ENCODE measurements around the gene ARHGEF17. TPM values are rescaled to one million over a fixed set of nuclear protein-coding genes. Genes with fewer than 3 reads are reported as not detected.

ARHGEF17 gene
- total RNA-seq, 1 experiment from 2014 or later, result 17.5 TPM

DNA sequence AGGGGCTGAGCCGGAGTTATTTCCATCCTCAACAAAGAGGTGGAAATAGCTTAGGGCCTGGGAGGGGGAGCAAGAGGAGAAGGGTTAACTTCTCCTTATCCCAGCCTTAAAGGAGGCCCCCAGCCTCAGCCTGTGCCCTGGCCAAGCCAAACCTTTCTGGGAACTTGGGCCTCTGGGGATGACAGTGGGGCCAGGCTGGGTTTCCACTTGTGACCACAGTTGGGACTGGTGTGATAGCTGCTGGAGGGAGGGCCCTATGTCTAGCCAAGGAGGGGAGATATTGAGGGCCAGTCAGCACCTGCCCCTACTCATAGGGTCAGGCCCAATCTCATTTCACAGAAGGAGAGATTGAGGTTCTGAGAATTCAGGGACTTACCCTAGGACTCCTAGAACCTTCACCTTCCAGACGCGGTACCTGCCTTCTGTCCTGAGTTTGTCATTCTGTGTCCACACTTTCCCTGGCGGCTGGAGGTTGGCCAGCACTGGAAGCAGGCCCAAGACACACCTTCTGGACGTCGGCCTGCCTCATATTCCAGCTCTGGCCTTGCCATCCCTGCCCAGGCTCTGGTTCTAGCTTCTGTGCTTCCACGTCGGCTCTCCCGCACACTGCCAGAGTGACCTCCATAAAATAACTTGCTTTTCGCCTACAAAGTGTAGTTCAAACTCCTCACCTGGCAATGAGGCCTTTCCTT, 71.3 kb downstream of the ARHGEF17 start:
- DNase-seq (ENCODE audit: low read depth), result no peak

DNA sequence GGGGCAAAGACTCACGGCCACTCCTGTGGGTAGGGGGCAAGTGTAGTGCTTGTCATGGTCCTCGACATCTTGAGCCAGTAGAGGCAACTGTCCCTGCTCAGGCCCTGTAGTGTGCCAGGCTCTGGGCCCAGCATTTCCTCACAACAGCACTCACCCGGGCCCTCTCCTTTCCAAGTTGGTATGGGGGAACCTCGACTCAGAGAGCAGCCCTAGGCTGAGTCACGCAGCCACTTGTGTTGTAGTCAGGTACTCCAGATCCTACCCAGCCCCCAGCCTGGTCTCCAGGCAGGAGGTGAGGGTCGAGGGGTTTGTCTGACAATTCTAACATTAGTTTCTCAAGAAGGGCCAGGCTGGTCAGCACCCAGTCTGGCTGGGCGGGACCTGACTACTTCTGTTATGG, 72.3 kb downstream of the ARHGEF17 start:
- DNase-seq (ENCODE audit: low read depth), result no peak

DNA sequence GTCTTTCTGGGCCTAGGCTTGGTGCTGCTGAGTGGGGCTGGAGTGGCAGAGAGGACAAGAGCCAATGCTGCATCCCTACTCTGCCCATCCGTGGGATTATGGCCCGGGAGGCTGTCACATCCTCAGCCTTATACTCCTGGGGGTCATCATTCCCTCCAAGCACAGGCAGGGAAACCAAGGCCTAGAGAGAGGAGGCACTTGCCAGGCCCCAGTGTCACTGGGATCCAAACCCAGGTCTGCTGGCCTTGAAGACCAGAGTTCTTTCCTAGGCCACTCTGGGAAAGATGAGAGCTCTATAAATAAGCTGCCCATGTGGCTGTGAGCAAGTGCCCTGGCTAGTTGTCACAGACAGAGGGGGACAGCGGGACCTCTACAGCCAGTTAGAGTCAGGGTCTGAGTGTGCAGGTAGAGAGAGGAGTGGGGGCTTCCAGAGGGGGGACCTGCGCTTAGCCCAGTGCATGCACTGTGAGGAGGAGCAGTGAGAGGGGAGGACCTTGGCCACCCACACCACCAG, 72.9 kb downstream of the ARHGEF17 start:
- DNase-seq (ENCODE audit: low read depth), result no peak

DNA sequence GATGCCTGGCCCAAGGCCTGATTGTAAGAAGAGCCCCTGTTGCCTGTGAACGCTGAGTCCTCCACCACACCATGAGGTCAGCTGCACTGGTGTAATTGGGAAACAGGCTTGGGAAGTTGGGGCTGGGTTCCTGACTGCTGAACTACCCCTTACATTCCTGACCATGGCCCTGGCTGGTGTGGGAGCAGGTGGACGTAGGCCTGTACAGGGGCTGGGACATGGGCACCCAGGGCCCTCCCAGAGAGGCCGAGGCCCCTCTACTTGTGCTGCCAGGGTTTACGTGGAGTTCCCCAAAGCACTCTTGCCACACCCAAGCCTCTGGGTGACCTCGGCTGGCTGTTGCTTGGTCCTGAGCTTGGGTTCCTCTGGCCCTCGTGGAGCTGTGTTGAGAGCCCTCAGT, 73.5 kb downstream of the ARHGEF17 start:
- no peak for DNase-seq (ENCODE audit: low read depth)

DNA sequence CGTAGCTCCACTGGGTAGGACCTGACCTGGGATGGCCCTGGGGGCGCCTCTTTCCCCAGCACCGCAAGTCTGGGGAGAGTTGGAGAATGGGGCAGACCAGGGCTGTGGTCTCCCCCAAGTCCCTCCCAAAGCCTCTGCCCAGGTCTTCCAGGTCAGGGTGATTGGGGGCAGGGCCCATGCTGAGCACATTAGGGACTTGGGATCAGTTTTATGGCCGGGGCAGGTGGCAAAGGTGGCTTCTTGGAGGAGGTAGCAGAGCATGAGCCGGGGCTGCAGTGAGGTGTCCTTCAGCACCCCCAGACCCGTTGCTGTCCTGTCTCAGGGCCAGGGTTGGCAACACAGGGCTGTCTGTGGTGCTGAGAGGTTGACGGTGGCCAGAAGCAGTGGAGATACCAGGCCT, 74.1 kb downstream of the ARHGEF17 start:
- no peak for DNase-seq (ENCODE audit: low read depth)

DNA sequence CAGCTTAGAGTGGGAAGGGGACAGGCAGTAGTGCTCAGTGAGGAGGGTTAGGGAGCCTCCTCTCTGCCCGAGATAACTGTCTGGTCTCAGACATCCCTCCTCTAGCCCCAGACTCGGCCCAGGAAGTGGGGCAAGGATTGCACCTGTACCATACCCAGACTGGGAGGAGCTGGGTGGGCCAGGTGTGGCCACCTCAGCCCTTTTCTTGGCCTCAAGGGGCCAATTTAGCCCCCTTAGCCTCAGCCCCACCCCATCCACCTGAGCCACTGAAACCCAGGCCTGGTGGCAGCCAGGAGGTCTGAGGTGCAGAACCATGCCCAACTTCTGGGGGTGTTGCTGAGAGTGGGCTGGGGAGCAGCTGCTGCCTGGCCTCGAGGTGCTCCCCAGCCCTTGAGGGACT, 74.7 kb downstream of the ARHGEF17 start:
- no peak for DNase-seq (ENCODE audit: low read depth)

DNA sequence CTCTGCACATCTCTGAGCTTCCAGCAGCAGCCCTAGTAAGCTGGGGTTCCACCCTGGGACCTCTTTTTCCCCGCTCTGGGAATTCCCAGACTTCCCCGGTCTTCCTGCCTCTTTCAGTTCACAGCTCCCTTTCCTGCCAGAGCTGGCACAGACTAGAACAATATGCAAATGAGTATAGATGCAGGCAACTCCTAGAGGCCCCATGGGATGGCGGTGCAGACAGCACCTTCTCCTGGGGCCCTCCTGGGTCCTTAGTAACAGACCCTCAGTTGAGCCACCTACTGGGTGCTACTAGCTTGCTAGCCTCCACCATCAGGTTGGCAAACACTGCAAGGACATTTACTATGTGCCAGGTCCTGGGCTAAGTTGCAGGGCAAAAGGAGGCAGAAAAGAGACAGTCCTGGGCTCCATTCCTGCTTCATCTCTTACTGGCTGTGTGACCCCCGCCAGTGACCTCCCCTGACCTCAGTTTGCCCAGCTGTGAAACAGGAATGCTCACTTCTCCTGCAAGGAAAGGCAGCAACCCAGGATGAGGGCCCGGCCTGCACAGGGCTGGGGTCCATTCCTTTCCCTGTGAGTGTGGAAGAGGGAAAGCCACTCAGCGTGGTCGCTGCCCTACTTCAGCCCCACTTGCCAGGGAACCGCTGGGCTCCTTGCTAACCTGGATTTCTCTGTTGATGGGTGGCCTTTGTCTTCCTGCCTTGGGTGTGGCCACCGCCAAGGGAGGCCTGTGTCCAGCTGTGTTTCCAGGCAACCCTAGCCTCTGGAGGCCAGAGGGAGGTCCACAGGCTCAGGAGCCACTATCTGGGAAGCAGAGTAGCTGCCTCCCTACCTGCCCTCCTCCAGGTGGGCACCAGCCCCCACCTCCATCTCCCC, 75.4 kb downstream of the ARHGEF17 start:
- no peak for DNase-seq (ENCODE audit: low read depth)

DNA sequence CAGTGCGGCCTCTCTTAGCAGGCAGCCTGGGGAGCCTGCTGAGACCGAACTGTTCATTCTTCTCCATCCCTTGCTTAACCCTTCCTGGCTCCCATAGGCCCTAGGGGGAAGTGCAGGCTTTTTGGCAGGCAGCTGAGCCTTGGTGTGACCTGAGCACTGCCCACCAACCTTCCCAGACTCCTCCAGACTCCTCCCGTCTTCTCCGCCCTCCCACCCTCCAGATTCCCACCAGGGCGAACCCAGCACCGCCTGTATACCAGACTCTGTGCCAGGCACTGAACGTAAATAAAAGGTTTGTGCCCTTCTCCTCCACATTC, 76.0 kb downstream of the ARHGEF17 start:
- no peak for DNase-seq (ENCODE audit: low read depth)

DNA sequence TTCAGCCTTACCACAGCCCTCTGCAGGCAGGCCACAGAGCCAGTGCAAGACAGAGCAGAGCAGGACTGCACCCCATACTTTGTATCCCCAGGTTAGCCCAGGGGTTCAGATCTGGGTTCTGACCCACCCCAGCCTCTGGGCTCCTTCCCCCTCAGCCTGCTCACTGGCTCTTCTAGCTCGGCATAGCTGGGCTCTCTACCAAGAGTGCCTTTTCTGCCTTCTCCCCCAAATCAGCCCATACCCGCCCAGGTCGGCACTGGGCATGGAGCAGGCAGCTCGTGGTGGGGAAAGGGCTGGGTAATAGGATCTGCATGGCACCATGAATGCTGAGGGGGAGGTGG, 76.4 kb downstream of the ARHGEF17 start:
- no peak for DNase-seq (ENCODE audit: low read depth)

DNA sequence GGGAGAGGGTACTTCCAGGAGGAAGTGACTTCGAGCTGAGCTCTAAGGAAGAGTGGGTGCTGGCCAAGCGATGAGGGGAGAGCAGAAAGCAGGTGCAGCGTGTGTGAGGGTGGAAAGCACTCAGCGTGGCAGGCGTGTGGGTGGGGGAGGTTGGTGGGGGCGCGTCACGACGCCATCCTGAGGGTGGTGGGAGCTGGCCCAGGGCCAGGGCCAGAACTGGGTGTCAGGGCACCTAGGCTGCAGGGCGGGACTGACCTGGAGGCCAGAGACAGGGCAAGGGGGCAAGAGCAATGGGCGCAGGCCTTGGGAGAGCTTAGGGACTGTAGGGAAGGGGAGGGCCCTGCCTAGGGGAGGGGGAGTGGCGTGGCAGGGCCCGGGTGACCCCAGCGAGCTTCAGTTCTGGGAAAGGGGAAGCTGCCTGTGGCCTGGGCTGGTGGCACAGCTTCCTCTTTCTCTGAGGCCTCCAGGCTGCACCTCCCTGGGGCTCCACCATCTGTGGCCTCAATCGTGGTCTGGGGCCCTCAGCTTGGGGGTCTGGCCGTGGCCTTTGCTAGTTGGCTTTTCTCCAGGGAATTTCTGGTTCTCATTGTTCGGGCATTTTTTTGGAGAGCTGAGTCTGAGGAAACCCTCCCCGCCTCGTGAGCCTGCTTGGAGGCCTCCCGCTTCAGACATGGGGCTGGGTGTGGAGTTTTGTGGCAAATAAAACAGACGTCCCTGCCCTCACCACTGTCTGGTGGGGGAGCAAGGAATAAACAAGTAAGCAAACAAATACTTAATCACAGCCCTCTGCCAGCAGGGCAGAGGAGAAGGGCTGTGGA, 77.0 kb downstream of the ARHGEF17 start:
- no peak for DNase-seq (ENCODE audit: low read depth)

DNA sequence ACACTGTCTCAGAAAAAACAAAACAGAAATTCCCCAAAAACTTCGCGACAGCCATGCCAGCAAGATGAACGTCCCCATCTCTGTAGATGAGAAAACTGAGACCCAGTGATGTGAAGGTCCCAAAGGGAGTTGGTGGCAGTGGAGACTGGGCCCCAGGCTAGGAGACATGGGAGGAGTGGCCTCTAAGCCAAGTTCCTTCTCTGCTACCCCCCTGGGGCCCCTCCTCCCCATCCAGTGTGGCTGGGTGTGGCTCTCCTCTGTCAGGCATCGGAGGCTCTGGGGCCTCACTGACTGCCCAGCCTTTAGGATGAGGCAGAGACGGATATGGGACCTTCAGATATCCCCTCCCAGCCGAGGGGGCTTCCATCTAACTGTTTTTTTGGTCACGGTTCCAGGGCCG, 77.9 kb downstream of the ARHGEF17 start:
- DNase-seq (ENCODE audit: low read depth), result no peak

DNA sequence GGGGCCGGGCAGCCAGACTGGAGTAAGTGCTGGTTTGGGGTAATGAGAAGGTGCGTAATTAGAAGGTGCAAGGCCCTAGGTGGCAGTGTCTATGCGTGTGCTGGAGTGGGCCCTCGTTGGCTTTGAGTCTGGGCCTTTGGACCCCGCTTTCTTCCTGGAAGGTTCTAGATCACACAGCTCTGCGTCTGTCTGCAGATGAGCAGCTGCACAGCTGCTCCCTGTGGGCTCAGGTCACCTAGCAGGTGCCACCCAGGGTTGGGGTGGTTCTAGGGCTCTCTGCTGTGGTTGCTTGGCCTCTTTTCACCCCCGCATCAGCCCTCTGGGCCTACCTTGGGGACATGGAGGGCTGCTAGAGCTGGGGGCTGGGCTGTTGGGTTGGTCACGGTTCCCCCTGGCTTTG, 78.5 kb downstream of the ARHGEF17 start:
- no peak for DNase-seq (ENCODE audit: low read depth)

DNA sequence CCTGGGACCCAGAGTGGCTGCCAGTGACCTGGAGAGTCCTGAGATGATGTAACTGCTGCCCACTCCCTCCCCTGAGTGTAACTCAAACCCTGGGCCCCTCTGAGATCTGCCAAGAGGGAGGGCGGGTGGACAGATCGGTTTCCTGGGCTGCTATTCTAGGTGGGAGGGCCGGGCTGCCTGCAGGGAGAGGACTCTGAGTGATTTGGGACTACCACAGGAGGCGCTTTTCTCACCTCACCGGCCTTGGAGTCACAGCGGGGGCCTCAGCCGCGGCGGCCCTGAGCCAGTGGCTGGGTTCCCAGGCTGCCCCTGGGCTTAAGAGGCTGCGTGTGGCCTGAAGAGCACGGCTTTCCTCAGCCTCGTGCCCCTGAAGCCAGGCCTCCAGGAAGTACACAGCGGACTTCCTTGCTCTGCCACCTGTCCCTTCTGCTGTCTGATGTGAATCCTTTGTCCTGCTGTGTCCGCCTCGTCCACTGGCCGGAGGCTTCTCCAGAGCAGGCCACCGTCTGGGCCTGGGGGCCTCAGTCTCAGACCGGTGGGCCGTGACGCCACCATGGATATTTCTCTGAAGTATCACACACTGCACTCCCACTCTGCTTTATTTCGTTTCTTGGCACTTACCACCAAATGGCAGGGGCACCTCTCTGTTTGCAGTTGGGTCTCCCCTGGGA, 79.7 kb downstream of the ARHGEF17 start:
- DNase-seq (ENCODE audit: low read depth), result no peak

DNA sequence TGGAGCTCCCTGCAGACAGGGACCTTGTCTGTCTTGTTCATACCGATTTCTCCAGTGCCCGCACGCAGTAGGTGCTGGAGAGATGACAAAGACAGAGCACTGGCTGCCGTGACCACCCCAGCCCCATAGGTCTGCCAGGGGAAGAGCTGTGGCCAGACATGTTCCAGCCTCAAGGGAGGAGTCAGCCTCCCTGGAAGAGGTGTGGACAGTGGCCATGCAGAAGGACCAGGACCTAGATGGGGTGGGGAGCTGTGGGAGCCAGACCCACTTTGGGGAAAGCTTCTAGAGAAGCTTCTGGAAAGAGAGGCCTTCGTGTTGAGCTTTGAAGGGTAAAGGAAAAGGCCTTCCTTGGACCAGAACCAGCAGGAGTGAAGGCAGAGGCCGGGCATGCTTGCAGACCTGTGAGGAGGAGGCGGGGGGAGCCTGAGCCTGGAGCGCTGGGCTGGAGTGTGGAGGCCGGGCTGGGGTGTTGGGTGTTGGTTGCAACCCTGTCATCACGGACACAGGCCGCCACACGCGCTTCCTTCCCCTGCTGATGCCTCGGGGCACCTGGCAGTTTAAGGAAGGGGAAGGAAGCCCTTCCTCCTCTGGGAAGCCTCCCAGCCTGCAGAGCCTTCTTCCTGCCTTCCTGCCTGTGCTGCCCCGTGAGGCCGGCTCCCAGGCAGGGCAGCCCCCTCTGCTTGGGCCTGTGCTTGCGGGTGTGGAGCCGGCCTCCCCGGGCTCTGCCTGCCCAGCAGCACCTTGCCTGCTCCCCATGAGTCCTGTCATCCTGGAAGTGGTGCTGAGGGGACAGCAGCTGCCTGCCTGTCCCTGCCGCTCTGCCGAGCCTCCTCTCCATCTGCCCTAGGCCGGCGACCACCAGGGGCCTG, 80.4 kb downstream of the ARHGEF17 start:
- peak; percentile 67 for DNase-seq (ENCODE audit: low read depth)

DNA sequence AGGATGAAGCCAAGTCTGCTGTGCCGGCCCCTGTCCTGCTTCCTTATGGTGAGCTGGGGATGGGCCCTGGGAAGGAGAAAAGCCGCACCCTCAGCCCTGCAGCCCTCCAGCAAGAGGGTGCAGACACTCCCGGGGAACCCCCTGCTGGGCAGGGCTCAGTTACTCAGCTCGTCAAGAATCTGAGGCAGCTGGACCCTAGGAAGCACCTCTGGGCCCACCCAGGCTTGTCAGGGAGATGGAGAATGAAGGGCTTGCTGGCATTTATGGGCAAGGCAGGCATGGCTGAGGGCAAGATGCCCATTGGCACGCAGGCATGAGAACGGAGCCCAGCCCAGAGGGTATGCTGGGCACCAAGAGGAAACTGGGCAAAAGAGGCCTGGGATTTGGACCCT, 81.1 kb downstream of the ARHGEF17 start:
- no peak for DNase-seq (ENCODE audit: low read depth)

DNA sequence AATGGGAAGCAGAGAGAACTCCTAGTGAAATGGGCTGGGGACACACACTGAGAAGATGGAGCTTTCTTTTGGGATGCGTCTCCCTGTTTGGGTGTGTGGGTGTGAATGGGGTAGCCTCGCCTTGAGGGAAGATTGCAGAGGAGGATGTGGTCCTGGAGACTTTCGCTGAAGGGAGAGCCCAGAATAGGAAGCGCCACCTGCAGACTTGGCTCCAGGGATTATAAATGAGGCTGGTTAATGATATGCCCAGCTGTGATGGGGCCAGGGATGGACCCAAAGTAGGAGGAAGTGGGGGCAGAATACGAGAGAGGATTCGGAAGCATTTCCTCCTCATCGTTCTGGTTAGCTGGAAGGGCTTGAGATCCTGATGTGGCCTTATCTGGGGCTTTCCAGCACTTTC, 81.8 kb downstream of the ARHGEF17 start:
- DNase-seq (ENCODE audit: low read depth), result no peak

DNA sequence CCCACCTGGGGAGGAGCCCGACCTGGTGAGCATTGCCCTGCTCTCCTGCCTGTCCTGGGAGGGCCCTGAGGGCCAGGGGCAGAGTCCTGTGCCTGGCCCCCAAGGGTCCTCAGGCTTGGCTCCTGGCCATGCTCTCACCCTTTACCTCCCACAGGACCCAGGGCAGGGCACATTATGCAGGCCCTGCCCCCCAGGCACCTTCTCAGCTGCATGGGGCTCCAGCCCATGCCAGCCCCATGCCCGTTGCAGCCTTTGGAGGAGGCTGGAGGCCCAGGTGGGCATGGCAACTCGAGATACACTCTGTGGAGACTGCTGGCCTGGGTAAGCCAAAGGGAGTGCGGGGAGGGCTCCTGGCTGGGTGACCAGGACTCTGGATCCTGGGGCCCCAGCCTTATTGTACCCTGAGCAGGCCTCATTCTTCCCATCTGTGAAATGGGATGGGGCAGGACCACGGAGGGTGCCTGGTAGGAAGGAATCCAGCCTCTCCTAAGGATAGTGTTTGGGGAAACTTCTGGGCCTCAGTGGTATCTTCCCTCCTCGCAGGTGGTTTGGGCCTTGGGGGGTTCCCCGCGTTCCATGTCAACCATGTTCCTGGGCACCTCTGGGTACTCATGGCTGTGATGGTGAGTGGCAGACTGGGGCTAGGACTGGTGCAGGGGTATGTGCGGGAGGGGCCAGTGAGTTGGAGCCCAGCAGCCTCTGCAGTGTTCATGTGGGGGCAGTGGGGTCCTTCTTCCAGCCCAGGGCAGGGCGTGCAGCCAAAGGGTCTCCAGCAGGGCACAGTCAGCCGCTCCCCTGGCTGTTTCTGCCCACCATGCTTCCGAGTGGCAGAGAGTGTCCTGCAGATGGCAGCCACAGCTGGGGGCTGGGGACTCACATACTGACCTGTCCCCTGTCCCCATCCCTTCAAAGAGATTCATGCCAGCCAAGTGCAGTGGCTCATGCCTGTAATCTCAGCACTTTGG, 82.8 kb downstream of the ARHGEF17 start:
- DNase-seq (ENCODE audit: low read depth), result no peak

DNA sequence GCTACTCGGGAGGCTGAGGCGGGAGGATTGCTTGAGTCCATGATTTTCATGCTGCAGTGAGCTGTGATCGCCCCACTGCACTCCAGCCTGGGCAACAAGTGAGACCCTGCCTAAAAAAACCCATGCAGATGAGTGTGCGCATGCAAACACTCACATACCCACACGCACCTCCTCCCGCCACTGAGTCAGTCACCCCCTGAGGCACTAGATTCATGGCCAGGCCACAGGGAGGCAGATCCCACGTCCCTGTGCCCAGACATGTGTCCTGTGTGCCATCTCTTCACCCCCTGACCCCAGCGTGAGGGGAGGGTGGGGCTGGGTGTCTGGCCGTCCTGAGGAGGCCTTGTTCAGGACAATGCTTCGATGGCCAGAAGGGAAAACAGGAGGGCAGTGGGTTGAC, 83.6 kb downstream of the ARHGEF17 start:
- DNase-seq (ENCODE audit: low read depth), result peak; percentile 25

DNA sequence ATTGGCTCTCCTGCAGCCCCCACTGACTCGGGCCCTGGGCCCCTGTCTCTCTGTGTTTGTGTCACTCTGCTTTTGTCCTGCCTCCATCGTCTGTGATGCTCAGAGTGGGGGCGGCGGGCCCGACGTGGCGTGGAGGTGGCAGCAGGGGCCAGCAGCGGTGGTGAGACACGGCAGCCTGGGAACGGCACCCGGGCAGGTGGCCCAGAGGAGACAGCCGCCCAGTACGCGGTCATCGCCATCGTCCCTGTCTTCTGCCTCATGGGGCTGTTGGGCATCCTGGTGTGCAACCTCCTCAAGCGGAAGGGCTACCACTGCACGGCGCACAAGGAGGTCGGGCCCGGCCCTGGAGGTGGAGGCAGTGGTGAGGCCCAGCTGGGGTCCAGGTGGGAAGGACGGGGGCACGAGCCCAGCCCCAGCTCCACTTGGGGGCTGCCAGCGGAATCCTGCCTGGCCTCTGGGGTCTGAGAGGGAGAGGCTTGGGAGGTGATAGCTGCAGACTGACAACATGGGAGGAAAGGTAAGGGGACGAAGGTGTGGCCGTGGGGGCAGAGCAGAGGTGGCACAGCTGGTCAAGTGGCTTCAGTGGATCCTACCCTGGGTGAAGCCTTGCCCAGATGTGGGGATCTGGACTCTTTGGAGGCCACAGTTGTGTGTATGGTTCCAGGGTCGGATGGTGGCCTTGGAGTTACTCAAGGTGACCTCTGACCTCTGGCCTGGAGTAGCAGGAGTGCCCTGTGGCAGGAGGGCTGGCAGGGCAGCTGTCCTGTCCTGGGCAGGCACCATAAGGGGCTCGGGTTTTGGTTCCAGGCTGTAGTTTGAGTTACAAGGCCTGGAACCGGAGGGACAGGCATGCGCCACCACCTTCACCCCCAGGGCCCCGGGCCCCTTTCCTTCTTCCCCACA, 84.3 kb downstream of the ARHGEF17 start:
- no peak for DNase-seq (ENCODE audit: low read depth)
